Erythroblast (primary cell): ENCODE data around the gene HSFX4.
"Not testable (repeated sequence)": the region's sequence is repeated elsewhere in the genome, so short reads cannot be mapped to it uniquely, and the experiment has no call there.

Experiments
- GATA1 ChIP-seq: IDR thresholded peaks from 2 replicates; pipeline ENCODE4 v1.6.1; 2011; ENCODE audit warnings: low read depth, mild to moderate bottlenecking, control low read depth, low read length, moderate library complexity
- POLR2A ChIP-seq: IDR thresholded peaks from 2 replicates; pipeline ENCODE4 v1.6.1; 2011; ENCODE audit warnings: mild to moderate bottlenecking, low read length

- not testable (repeated sequence) for TF ChIP-seq POLR2A, GATA1
These were observed 11.3 kb downstream of the HSFX4 start for GRCh38 chrX:149940674-149941024.
